Left cardiac atrium (tissue), 2 donors: Measurements from ENCODE around the gene IKBKE. TPM values are rescaled to one million over a fixed set of nuclear protein-coding genes. Genes with fewer than 3 reads are reported as not detected.

Source experiments
- microRNA-seq, 2 donors: library from miRNA; unstranded; fragments of <30 nt; microRNA quantifications; one replicate each; pipeline ENCODE4 v1.2.0, GENCODE V29; 2020
- total RNA-seq, 2 donors: library from RNA; stranded (reverse); fragmentation: NEBNext Ultra II Directional; extraction: Animal tissue kit (Norgen Biotek cat#: 25700); gene quantifications; one replicate each; pipeline ENCODE4 v1.2.1, GENCODE V29; 2021
- donor health status: DM: no; HTN: yes; CAD: no; lungs with severe emphysema.
- donor health status: DM: yes; HTN: yes; CAD: no.

Gene IKBKE
- total RNA-seq, 2 donors from 2014 or later = 0.94 to 1.7 TPM

Small RNAs within 50 kb of the gene (microRNA-seq; reads per million reads assigned to microRNA genes)
- 0 reads per million in 2 donors for gene MIR6769B

Other genes with a start within 250 kb of the IKBKE start
- 10 to 100 TPM in 1 of 2 donors, 1 to 10 TPM in 1; 7.8 to 10.0 TPM for gene RASSF5, start 37.1 kb downstream of the IKBKE start, total RNA-seq
- 10 to 100 TPM; 22.9 to 27.8 TPM for gene EIF2D, start 142.0 kb downstream of the IKBKE start, total RNA-seq
- gene DYRK3, start 165.1 kb downstream of the IKBKE start, total RNA-seq = 10 to 100 TPM; 12.4 to 18.7 TPM
- gene MAPKAPK2, start 214.4 kb downstream of the IKBKE start, total RNA-seq = 100 to 1,000 TPM; 154 to 219 TPM